Stimulated activated CD4-positive, alpha-beta T cell treated with anti-CD3 and anti-CD28 coated beads, Interleukin-4, amount 100 ng/mL, for 1 hour (primary cell): Measurements from ENCODE around the gene SLC10A4.
A peak's percentile ranks its signal among the peaks of the same experiment; 100 is the strongest.

Source experiments
- DNase-seq: peaks from one replicate; pipeline ENCODE4 v3.0.0-alpha.2; 2020

Gene SLC10A4

DNA sequence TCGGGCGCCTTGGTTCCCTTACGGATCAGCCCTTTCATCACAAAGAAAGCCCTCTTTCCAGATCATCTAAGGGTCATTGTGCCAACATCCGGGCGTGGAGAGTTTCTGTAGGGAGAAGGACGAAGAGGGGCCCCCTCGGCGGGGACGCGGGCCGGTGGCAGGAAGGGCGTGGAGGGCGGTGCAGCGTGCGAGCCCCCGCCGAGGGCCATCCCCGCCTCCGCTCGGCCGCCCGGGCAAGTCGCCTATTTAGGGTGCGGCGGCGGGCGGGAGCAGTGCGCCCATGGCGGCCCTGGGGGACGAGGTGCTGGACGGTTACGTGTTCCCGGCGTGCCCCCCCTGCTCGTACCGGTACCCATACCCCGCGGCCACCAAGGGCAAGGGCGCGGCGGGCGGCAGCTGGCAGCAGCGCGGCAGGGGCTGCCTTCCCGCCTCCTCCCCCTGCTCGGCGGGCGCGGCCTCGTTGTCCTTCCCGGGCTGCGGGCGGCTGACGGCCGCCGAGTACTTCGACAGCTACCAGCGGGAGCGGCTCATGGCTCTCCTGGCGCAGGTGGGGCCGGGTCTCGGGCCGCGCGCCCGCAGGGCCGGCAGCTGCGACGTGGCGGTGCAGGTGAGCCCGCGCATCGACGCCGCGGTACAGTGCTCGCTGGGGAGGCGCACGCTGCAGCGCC lies 7.0 kb downstream of the SLC10A4 start, which contains the start of gene ZAR1:
Gene ZAR1, plus strand, starts transcription at position 241 of the 668 bp plus-strand sequence. Its CDS starts 40 bp downstream, at position 281.
- peak; percentile 4 for DNase-seq

DNA sequence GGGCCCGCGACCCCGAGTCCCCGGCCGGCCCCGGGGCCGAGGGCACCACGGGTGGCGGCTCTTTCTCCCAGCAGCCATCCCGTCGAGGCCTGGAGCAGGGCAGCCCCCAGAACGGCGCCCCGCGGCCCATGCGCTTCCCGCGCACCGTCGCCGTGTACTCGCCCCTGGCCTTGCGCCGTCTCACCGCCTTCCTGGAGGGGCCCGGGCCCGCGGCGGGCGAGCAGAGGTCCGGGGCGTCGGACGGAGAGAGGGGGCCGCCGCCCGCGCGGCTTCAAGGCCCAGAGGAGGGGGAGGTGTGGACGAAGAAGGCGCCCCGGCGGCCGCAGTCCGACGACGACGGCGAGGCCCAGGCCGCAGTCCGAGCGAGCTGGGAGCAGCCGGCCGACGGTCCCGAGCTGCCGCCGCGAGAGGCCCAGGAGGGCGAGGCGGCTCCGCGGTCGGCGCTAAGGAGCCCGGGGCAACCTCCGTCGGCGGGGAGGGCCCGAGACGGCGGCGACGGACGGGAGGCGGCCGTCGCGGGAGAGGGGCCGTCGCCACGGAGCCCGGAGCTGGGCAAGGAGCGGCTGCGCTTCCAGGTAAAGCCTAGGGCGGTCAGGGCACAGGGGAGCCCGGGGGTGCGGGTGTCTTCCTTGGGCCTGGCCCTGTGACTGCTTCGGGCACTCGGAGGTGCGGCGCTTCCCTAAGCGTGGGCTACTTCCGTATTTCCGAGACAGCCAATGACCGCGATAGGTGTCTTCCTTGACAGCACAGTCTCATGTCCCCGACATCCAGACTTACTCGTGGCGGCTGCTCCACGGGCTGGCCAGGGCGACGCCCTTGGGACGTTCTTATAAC lies 7.8 kb downstream of the SLC10A4 start:
- no peak for DNase-seq

DNA sequence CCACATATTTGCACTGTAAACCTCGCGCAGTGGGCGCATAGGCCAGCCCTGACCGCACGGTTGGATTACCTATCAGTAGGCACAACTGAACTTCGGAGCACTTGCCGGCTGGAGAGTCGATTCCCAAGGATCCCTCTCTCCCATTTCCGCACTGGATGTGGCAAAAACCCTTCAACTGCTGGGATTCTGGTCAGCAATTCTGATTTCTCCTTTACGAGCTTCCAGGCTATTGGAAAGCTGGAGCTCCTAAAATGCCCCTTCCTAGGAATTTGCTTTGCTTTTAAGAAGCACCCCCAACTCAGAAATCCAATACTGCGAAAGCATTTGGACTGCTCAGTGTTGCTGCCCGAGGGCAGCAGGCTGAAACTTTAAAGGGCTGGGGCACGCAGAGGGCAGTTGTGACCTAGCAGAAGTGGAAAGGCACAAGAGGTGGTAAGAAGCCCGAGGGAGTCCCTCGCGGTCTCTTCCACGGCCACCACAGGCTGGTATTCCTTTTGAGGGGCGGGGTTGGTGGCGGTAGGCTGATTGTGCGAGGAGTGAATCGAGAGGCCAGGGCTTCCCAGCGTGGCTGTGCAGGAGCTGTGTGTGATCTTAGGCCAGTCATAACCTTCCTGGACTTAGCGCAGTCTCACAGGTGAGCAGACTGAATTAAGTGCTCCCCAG lies 8.5 kb downstream of the SLC10A4 start:
- DNase-seq, result no peak

DNA sequence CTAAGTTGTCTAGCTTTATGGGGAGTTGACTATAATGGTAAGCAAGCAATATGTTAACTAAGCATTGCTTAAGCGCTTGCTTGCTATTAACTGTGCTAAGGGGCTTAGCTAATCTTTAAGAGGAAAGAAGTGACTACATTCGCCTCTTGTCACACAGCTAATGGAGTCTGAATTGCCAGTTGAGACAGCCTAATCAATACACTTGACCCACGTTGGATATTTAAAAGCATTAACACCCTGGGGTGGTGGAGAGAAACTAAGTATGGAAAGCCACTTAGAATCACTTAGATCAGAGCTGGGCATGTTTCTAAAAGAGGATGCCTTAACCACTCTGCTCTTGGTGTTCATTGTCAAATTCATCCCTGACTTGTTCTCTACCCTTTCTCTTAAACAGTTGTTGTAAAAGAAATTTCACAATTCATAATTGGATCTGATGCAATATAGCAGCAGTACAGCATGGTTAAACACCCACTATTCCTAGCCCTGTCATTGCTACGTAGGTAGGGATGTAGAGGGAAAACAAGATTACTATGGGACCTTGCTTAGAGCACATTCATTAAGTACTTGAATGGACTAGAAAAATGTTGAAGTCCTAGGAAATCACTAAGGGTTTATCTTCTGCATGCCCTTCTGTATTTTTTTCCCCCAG lies 10.4 kb downstream of the SLC10A4 start:
- no peak for DNase-seq

DNA sequence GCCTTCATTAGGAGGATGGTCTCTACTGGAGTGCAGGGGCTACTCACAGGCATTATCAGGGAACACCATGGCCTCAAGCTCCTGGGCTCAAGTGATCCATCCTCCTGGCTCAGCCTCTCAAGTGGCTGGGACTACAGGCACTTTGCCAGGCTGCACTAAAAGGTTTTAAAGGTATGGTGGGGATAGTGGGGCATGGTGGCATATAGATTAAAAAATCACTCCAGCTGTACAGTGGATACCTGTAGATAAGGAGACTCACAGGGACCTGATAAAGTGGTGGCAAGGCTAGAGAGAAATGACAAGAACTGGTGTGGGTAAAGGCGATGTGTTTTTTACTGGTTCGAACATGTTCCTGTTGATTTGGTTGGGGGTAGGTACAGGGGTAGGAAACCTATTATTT lies 12.8 kb downstream of the SLC10A4 start:
- DNase-seq, result no peak

DNA sequence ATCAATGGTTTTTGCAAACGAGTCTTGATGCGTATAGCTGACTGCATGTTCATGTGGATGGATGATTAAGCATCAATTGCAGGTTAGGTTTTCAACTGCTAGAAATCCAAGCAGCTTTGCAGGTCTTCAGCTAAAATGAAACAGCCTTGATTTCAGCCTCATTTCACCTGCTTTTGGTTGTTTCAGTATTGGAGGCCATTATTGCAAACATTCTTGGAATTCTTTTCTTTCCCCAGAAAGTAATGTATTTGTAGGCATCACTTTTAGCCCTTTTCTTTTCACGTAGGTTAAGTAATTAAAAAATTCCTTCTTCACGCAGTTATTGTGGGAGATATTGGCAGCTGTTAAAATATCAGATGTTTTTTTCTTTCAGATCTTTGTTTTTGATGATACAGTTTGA lies 15.8 kb downstream of the SLC10A4 start:
- no peak for DNase-seq

DNA sequence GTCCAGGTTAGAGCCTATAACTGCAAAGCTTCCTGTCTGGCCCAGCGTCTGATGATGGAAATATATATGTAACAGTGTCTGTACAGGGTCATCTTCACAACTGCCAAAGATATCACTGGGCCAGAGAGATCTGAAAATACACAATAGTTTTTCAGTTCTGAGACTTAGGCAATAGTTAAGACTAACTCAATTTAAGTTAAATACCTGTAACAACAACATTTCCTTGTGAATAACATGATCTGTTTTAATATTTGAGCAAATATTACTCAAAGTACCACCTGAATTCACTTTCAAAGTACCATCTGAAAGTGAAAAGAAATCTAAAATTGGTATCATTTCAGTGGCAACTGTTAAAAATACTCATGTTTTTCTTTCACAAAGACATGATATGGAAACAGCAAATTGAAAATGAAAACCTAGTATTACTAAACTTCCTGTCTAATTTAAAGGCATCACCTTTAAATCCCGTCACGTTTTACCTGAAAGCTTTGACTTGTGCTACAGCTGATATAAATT lies 16.5 kb downstream of the SLC10A4 start:
- DNase-seq, result no peak

DNA sequence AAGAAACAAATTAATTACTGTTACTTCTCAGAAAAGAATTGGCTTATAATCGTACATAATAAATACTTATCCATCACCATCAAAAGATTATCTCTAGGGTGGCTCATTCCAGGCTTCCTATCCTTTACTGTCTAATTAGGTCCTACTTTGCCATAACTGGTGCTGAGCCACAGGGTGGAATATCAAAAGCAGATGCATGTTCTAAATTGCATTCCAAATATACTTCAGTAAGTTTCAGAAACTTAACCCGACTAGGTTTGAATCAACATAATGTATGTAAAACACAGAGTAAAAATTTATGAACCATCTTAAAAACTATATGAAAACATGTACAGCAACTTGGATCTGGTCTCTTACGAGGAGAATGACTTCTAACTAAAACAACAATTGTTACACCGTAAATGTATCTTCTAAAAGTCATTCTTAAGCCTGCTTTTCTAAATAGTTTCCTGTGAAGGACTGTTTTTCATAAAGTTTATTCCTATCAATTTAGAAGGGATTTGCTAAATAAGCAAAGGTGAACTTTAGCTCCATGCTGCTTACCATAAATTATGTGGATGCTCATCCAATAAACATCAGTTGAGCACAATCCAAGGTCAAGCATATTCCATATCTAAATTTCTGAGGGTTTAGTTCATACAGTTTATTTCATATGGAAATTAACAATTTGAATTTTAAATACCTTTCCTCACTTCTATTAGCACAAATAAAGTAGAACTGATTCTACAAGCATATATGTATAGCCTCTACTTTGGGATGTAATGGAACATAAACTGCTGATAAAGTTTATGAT lies 20.3 kb downstream of the SLC10A4 start:
- no peak for DNase-seq

DNA sequence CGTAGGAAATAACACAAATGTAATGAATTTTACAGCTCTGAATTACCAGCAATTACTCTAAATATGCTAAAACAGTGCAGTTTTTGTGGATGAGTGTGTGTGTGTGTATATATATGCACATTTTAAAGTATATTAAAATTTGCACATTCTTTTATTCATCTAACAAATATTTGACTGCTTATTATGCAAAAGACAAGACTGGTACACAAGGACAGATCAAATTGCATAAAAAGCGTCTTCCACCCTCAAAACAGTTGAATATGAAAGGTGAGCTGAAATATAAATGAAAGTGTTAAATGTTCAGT lies 20.8 kb downstream of the SLC10A4 start:
- no peak for DNase-seq

DNA sequence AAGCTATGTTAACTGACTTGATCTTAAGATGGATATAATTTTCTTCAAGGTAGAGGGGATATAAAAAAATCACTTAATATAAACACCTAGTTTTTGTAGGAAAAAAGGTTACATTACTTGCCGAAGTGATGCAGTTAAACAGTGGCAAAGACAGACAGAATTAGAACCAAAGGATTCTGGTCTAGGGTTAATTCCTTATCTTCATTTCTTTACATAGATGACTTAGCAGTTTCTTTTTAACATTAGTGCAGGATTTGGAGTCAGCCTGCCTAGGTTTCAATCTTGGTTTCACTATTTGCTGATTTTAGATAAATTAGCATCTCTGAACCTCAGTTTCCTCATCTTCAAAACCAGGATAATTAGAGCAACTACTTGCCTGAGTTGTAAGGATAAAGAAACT lies 21.2 kb downstream of the SLC10A4 start:
- no peak for DNase-seq

DNA sequence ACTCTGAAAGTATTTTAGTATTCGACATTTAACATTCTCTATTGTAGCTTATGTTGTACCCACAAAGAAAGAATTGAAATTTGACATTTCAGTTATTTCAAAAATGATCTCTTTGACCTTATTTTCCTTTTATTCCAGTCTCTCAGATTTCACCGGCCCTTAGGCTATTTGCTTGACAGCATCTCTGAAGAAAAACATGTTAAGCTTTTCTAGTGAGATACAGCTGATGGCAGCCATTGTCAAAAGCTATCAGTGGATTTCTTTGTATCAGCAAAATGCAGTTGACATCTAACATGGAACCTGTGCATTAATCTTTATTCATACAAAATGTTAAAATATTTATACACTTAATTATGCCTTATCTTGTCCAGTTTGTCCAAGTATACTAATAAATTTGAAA lies 23.6 kb downstream of the SLC10A4 start:
- DNase-seq, result no peak

DNA sequence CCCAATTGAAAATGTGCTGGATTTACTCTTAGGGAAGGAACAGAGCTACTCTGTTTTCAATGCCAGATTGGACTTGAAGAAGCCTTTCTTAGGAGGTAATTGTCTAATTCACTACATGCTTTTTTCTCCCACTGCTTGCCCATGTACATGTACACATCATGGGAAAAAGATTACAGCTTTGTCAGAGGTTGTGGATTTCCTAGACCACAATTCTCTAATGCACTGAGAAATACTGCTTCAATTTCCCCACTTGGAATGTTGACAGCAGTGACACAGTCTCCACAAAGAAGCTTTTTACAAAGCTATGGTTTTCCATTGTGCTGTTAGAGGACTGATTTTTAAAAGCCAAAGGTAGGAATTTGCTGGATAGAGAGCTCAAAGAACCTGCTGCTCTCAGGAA lies 26.4 kb downstream of the SLC10A4 start:
- DNase-seq, result no peak

DNA sequence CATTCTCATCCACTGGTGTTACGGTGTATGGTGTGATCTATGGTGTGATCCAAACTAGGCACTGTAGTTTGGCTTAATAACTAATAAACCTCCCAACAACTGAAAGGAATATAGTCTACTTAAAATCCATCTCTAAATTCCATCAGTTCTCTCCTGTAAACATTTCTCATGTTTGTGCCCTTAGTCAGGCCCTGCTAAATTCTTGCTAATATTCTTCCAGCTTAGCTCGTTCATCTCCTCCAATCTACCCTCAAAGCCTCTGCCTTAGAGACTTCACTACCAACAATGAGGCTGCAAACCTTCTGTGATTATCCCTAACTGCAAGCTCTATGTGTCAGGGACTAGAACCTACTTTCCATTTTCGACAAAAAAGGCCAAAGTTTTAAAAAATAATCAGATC lies 35.0 kb downstream of the SLC10A4 start:
- no peak for DNase-seq

DNA sequence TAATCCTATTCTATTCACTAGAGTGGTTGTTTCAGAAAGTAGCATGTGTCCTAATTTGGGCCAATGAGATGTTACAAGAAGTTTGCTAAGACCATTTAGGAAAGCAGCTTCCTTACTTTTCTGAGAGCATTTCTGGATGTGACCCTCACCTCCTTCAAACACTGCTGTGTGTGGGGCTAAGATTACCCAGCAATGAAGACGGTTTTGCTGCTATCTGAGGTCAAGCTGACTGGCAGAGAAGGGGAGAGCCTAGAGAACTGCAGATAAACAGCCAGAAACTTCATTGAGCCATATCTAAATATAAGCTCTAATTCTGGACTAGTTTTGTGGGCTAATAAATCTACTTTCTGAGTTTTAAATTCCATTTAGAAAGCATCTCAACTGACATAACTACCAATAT lies 43.3 kb downstream of the SLC10A4 start:
- DNase-seq, result no peak

DNA sequence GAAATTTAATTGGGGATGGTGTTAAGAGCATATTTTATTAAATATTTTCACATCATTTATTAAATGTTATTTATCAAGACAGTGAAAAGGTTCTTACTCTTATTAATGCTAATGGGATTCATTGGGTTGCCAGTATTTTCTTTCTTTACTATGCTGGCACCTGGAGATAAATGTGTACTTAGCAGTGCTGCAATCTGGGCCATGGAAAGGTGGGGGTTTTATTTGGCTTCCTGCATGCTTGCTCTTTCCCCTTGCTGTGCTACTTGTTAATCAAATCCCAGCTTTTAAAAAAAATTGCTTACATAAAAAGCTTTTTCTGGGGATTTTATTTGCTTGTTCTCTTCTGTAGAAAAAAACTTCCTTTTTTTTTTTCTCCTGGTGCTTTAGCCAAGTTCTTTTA lies 55.2 kb downstream of the SLC10A4 start:
- no peak for DNase-seq
